H54 (cell line): Measurements from ENCODE around the gene CHADL.

ENCODE experiments used
- DNase-seq: peaks from one replicate; pipeline ENCODE4 v3.0.0; 2011; ENCODE audit warnings: low spot score, mixed read lengths; ENCODE audit not compliant: insufficient read length
- FAIRE-seq: peaks from 3 replicates; lab custom pipeline; 2011; peaks lifted over from hg19 to GRCh38; lab: Jason Lieb, UNC
- POLR2A ChIP-seq: IDR thresholded peaks from 2 replicates; pipeline ENCODE4 v1.6.1; 2011; ENCODE audit warnings: low read depth, mild to moderate bottlenecking, low read length

Gene CHADL

GRCh38 chr22:41240377-41241132, at the start of gene CHADL:
Gene CHADL (minus strand): TSS chr22:41240931. CDS start chr22:41240881, 50 bp downstream.
- no peak for DNase-seq
- TF ChIP-seq POLR2A: no peak
- no peak for FAIRE-seq

GRCh38 chr22:41289671-41290070, 48.9 kb upstream of the CHADL start:
- TF ChIP-seq POLR2A: no peak
- no peak for DNase-seq
- FAIRE-seq: no peak

GRCh38 chr22:41288245-41288946, 47.7 kb upstream of the CHADL start:
- TF ChIP-seq POLR2A: no peak
- FAIRE-seq (peak; percentile 45), DNase-seq (no peak)

GRCh38 chr22:41286639-41287091, 45.9 kb upstream of the CHADL start:
- FAIRE-seq (no peak), DNase-seq (no peak)
- TF ChIP-seq POLR2A: no peak

GRCh38 chr22:41285820-41286638, 45.3 kb upstream of the CHADL start, which contains the start of gene RANGAP1:
Gene RANGAP1 (minus strand): TSS chr22:41286187. CDS start chr22:41281044, 5,143 bp downstream.
- peak; percentile 78 for DNase-seq
- FAIRE-seq: peak; percentile 71
- peak; percentile 63 for TF ChIP-seq POLR2A

- no peak for TF ChIP-seq POLR2A
- DNase-seq: peak; percentile 77
These were observed 44.7 kb upstream of the CHADL start for GRCh38 chr22:41285441-41285819.

GRCh38 chr22:41284465-41284864, 43.7 kb upstream of the CHADL start:
- FAIRE-seq: no peak
- no peak for DNase-seq
- TF ChIP-seq POLR2A: no peak

More at GRCh38 chr22:41285441-41285819, 44.7 kb upstream of the CHADL start:
- FAIRE-seq: no peak

GRCh38 chr22:41280854-41281253, 40.1 kb upstream of the CHADL start:
- DNase-seq (no peak), FAIRE-seq (no peak)
- no peak for TF ChIP-seq POLR2A

- no peak for DNase-seq
- no peak for TF ChIP-seq POLR2A
- FAIRE-seq: no peak
These were observed 39.3 kb upstream of the CHADL start for GRCh38 chr22:41280065-41280464.

- no peak for TF ChIP-seq POLR2A
- FAIRE-seq: no peak
These were observed 34.1 kb upstream of the CHADL start for GRCh38 chr22:41274856-41275255.

GRCh38 chr22:41273128-41273527, 32.4 kb upstream of the CHADL start:
- DNase-seq: no peak
- no peak for FAIRE-seq
- TF ChIP-seq POLR2A: no peak

More at GRCh38 chr22:41274856-41275255, 34.1 kb upstream of the CHADL start:
- no peak for DNase-seq

- no peak for FAIRE-seq
- no peak for DNase-seq
- TF ChIP-seq POLR2A: no peak
These were observed 31.1 kb upstream of the CHADL start for GRCh38 chr22:41271787-41272186.

GRCh38 chr22:41267958-41268357, 27.2 kb upstream of the CHADL start:
- DNase-seq (no peak), FAIRE-seq (no peak)
- TF ChIP-seq POLR2A: no peak
